Cardiac muscle cell (in vitro differentiated cells and primary cell): ENCODE data around the gene KLF11. TPM values are rescaled to one million over a fixed set of nuclear protein-coding genes. Genes with fewer than 3 reads are reported as not detected.
A peak's percentile ranks its signal among the peaks of the same experiment; 100 is the strongest.

Experiments
- DNase-seq, 2 donors: peaks; one replicate each; pipeline versions ENCODE4 v3.0.0 to v3.0.0-alpha.2; 2010 to 2017; ENCODE audit warnings: low read depth in 1 of 2, low spot score in 1 of 2
- H3K27ac ChIP-seq: fragments of 200-600 bp; sonication (generic); 2 replicates; pipeline ENCODE4 v1.5.1; 2016
- H3K27me3 ChIP-seq: fragments of 200-600 bp; sonication (generic); 2 replicates; pipeline ENCODE4 v1.6.0; 2016; ENCODE audit warnings: control low read depth
- H3K36me3 ChIP-seq: fragments of 200-600 bp; sonication (generic); 2 replicates; pipeline ENCODE4 v1.5.1; 2016; ENCODE audit warnings: control low read depth
- H3K4me1 ChIP-seq: fragments of 200-600 bp; sonication (generic); 2 replicates; pipeline ENCODE4 v1.8.1; 2017; ENCODE audit warnings: low read depth, mild to moderate bottlenecking, mixed run types
- H3K4me3 ChIP-seq: fragments of 200-600 bp; sonication (generic); 2 replicates; pipeline ENCODE4 v1.5.1; 2016; ENCODE audit warnings: mild to moderate bottlenecking
- H3K9me3 ChIP-seq: fragments of 200-600 bp; sonication (generic); 2 replicates; pipeline ENCODE4 v1.5.1; 2017; ENCODE audit warnings: low read depth, mild to moderate bottlenecking, control low read depth
- CTCF ChIP-seq: IDR thresholded peaks from 2 replicates; pipeline ENCODE4 v1.5.1; 2012; ENCODE audit warnings: low read depth, mild to moderate bottlenecking, low read length
- polyA plus RNA-seq: library from polyadenylated mRNA; unstranded; fragments of >200 nt; fragmentation: Nextera tagmentation; extraction: Ambion mirVana; gene quantifications from 2 replicates; pipeline ENCODE4 v1.2.1, GENCODE V29; 2016
- total RNA-seq: library from RNA; depleted of rRNA; stranded (reverse); fragments of >200 nt; gene quantifications from 2 replicates; pipeline ENCODE4 v1.2.3, GENCODE V29; 2016

The KLF11 gene
- total and polyA plus RNA-seq, 2 experiments from 2014 or later: 11.9 to 13.0 TPM

DNA sequence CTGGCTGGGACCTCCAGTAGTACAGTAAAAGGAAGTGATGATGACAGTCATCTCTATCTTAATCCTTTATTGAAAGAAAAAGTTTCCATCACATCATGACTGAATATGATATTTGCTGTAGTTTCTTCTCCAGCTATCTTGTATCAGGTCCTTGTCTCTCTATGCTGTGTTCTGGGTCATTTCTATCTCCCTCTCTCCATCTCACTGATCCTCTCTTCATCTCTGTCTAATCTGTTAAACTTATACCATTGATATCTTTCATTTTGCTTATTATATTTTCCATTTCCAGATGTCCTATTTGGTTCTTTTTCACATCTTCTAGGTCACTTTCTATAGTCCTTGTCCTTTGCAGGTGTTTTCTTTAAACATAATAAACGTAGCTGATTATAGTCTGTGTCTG is 24.5 kb downstream of the KLF11 start:
- no peaks in the 10 kb centered on the region for H3K4me1 ChIP-seq
- H3K4me3 ChIP-seq: no peak overlapping the region
- TF ChIP-seq CTCF: no peak
- H3K27me3 ChIP-seq: no peaks in the 10 kb centered on the region
- H3K27ac ChIP-seq: no peak overlapping the region
- no peaks in the 10 kb centered on the region for H3K36me3 ChIP-seq
- no peak for DNase-seq
- no peaks in the 10 kb centered on the region for H3K9me3 ChIP-seq

- TF ChIP-seq CTCF: no peak
- H3K9me3 ChIP-seq: no peaks in the 10 kb centered on the region
- peaks cover 25% of the 10 kb centered on the region for H3K27me3 ChIP-seq
- no peaks in the 10 kb centered on the region for H3K36me3 ChIP-seq
- H3K4me1 ChIP-seq: no peaks in the 10 kb centered on the region
- DNase-seq: no peak
- no peak overlapping the region for H3K4me3 ChIP-seq
- H3K27ac ChIP-seq: no peak overlapping the region
These were observed 27.8 kb downstream of the KLF11 start for GRCh38 chr2:10071176-10071575.

GRCh38 chr2:10071595-10071994 is 28.2 kb downstream of the KLF11 start:
- Histone ChIP-seq H3K27me3 (peaks cover 29% of the 10 kb centered on the region), H3K4me3 (no peak overlapping the region), H3K27ac (no peak overlapping the region), H3K9me3 (no peaks in the 10 kb centered on the region), H3K4me1 (no peaks in the 10 kb centered on the region), H3K36me3 (no peaks in the 10 kb centered on the region)
- DNase-seq: no peak
- TF ChIP-seq CTCF: no peak

DNA sequence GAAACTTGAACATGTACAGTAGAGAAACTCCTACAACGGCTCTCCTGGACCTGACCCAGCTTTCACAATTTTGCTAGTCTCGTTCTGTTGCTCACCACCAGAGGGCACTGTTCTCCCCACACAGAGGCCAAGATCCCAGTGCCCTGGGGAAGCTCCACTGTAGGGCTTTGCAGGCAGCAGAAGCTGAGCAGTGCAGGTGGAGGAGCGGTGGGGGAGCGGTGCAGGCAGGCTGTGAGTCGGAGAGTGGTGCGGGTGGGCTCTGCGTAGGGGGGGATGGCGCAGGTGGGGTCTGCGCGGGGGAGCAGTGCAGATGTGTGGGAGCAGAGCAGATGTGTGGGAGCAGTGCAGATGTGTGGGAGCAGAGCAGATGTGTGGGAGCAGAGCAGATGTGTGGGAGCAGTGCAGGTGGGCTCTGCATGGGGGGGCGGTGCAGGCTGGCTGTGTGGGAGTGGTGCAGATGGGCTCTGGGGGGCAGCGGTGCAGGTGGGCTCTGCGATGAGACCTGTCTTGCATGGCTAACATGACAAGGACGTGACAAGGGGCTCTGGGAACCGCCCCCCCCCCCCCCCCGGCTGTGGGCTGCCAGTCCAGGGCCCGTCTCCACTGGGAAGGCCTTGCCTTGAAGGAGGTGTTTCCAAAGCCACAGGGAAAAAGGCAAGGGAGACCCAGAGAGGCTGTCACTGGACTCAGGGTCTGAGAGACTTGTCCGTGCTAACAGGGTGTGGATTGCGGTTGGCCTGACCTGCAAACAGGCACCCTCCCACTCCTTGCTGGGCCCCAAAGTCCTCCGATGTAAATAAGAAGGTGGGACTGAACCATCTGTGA is 29.5 kb downstream of the KLF11 start:
- peak; percentile 89 for TF ChIP-seq CTCF
- no peaks in the 10 kb centered on the region for H3K4me1 ChIP-seq
- H3K27ac ChIP-seq: no peak overlapping the region
- no peaks in the 10 kb centered on the region for H3K9me3 ChIP-seq
- H3K27me3 ChIP-seq: peaks cover 42% of the 10 kb centered on the region
- peak; percentile 91 to 92 for DNase-seq
- no peak overlapping the region for H3K4me3 ChIP-seq
- H3K36me3 ChIP-seq: no peaks in the 10 kb centered on the region

- H3K27ac ChIP-seq: no peak overlapping the region
- no peaks in the 10 kb centered on the region for H3K4me1 ChIP-seq
- no peak overlapping the region for H3K4me3 ChIP-seq
- H3K36me3 ChIP-seq: no peaks in the 10 kb centered on the region
- no peaks in the 10 kb centered on the region for H3K9me3 ChIP-seq
- TF ChIP-seq CTCF: no peak
- DNase-seq: no peak
- peaks cover 50% of the 10 kb centered on the region for H3K27me3 ChIP-seq
These were observed 30.4 kb downstream of the KLF11 start for GRCh38 chr2:10073706-10074105.
